B cell (primary cell): ENCODE data around the gene ZNF492. TPM values are rescaled to one million over a fixed set of nuclear protein-coding genes. Genes with fewer than 3 reads are reported as not detected.

Experiments
- ATAC-seq: fragments of 200-7000 bp; cut with Tn5 transposase; one replicate; pipeline ENCODE4 v1.10.0; 2021; ENCODE audit warnings: low read depth, mild to moderate bottlenecking, moderate number of reproducible peaks, moderate library complexity
- CTCF ChIA-PET: fragments of 350-600 bp; sonication (Branson Sonifier 250); formaldehyde crosslinking; loops from one replicate; lab custom pipeline; 2021; ENCODE audit warnings: antibody characterized with exemption, inconsistent platforms; lab: Charles Lee
- POLR2A ChIA-PET: fragments of 350-600 bp; sonication (Branson Sonifier 250); formaldehyde crosslinking; loops from one replicate; lab custom pipeline; 2021; ENCODE audit warnings: antibody characterized with exemption; lab: Charles Lee
- DNase-seq: peaks from one replicate; pipeline ENCODE4 v3.0.0; 2013
- H2AFZ ChIP-seq: 2 replicates; pipeline ENCODE4 v1.6.1; 2012; ENCODE audit warnings: mild to moderate bottlenecking, low read depth, low read length; ENCODE audit not compliant: insufficient read depth, poor library complexity, severe bottlenecking
- H3K27ac ChIP-seq, 2 donors: 1 replicate in 1 of 2; 2 replicates in 1 of 2; pipeline ENCODE4 v1.5.1; 2012 to 2013; ENCODE audit warnings: low read length in 2 of 2, mild to moderate bottlenecking in 2 of 2, moderate library complexity in 1 of 2
- H3K27me3 ChIP-seq, 4 experiments: fragments of 200-600 bp in 1 of 4; sonication (generic) in 1 of 4; replicated peaks in 1 of 4; 1 replicate in 2 of 4; 2 replicates in 2 of 4; pipeline versions ENCODE4 v1.6.1 to v1.7.0; 2013 to 2016; ENCODE audit warnings: low read length in 3 of 4, mild to moderate bottlenecking in 2 of 4, mixed read lengths in 1 of 4, moderate library complexity in 1 of 4; ENCODE audit not compliant: insufficient read depth in 4 of 4, control insufficient read depth in 3 of 4; ENCODE audit errors: control extremely low read depth in 1 of 4
- H3K36me3 ChIP-seq, 2 experiments: replicated peaks in 1 of 2; 1 replicate in 1 of 2; 2 replicates in 1 of 2; pipeline versions ENCODE4 v1.6.1 to v1.7.1; 2013; ENCODE audit warnings: low read length in 1 of 2; ENCODE audit not compliant: insufficient read depth in 2 of 2, control insufficient read depth in 1 of 2; ENCODE audit errors: control extremely low read depth in 1 of 2, extremely low read depth in 1 of 2
- H3K4me1 ChIP-seq, 2 donors: fragments of 200-600 bp in 1 of 2; sonication (generic) in 1 of 2; 1 replicate in 1 of 2; 2 replicates in 1 of 2; pipeline versions ENCODE4 v1.5.1 to v1.6.1; 2013 to 2017; ENCODE audit warnings: low read length in 2 of 2; ENCODE audit not compliant: control insufficient read depth in 2 of 2, insufficient read depth in 2 of 2
- H3K4me2 ChIP-seq: replicated peaks from 2 replicates; pipeline ENCODE3; 2012; ENCODE audit warnings: mild to moderate bottlenecking, low read depth, low read length; ENCODE audit not compliant: poor library complexity, severe bottlenecking
- H3K4me3 ChIP-seq, 5 experiments: fragments of 200-600 bp in 1 of 5; sonication (generic) in 1 of 5; 1 replicate in 3 of 5; 2 replicates in 2 of 5; pipeline versions ENCODE4 v1.5.1 to v1.7.0; 2011 to 2016; ENCODE audit warnings: low read length in 4 of 5, mild to moderate bottlenecking in 4 of 5, low read depth in 2 of 5, control low read depth in 1 of 5, moderate library complexity in 1 of 5; ENCODE audit not compliant: insufficient read depth in 1 of 5; ENCODE audit errors: control extremely low read depth in 1 of 5, extremely low read depth in 1 of 5
- H3K79me2 ChIP-seq: fragments of 200-600 bp; sonication (generic); one replicate; pipeline ENCODE4 v1.6.0; 2016; ENCODE audit warnings: low read length; ENCODE audit not compliant: control insufficient read depth, insufficient read depth
- H3K9ac ChIP-seq: fragments of 200-600 bp; sonication (generic); 2 replicates; pipeline ENCODE4 v1.6.1; 2017; ENCODE audit warnings: mild to moderate bottlenecking, low read length, moderate library complexity
- H3K9me3 ChIP-seq, 3 donors: one replicate each; pipeline versions ENCODE4 v1.6.1 to v1.7.1; 2013; ENCODE audit warnings: low read length in 2 of 3; ENCODE audit not compliant: control insufficient read depth in 2 of 3, insufficient read depth in 1 of 3; ENCODE audit errors: control extremely low read depth in 1 of 3
- H4K20me1 ChIP-seq: 2 replicates; pipeline ENCODE4 v1.6.0; 2012; ENCODE audit warnings: mild to moderate bottlenecking, low read length; ENCODE audit not compliant: insufficient read depth, control insufficient read depth, poor library complexity, severe bottlenecking
- H3K27ac Mint-ChIP-seq: one replicate; pipeline ENCODE4 v1.8.0; 2021; ENCODE audit warnings: mixed read lengths
- H3K27me3 Mint-ChIP-seq: one replicate; pipeline ENCODE4 v1.8.0; 2021; ENCODE audit warnings: mixed read lengths
- H3K4me1 Mint-ChIP-seq: one replicate; pipeline ENCODE4 v1.8.0; 2021; ENCODE audit warnings: mixed read lengths
- H3K4me3 Mint-ChIP-seq: one replicate; pipeline ENCODE4 v1.8.0; 2021; ENCODE audit warnings: mixed read lengths
- H3K9me3 Mint-ChIP-seq: one replicate; pipeline ENCODE4 v1.8.0; 2022; ENCODE audit warnings: mixed read lengths; ENCODE audit not compliant: insufficient read depth
- EZH2 ChIP-seq: IDR thresholded peaks from 2 replicates; pipeline ENCODE4 v1.6.1; 2012; ENCODE audit warnings: borderline replicate concordance, low read depth, mild to moderate bottlenecking, moderate library complexity, low read length; ENCODE audit not compliant: insufficient read depth, poor library complexity, severe bottlenecking
- WGBS: methylation state at CpG from one replicate; pipeline ENCODE4 v1.1.5; 2013; ENCODE audit warnings: missing lambda C conversion rate; ENCODE audit not compliant: insufficient coverage; 5-methylcytosine and 5-hydroxymethylcytosine counted together
- intact Hi-C: fragments of 100-400 bp; cut with micrococcal nuclease; formaldehyde crosslinking; loops from one replicate; pipeline ENCODE4 v1.10.0; 2022
- polyA plus RNA-seq: library from polyadenylated mRNA; depleted of rRNA; stranded (reverse); fragments of >200 nt; gene quantifications from 2 replicates; pipeline ENCODE4 v1.2.3, GENCODE V29; 2012
- total RNA-seq, 2 donors: library from RNA; stranded (reverse); fragments of 120-200 nt in 1 of 2; gene quantifications; 1 replicate in 1 of 2; 2 replicates in 1 of 2; pipeline versions ENCODE4 v1.2.3 to v1.2.4, GENCODE V29; 2013 to 2022
- TF ChIP-seq, protein P1 (sequence below): fragments of 200-600 bp; IDR thresholded peaks from one replicate; pipeline ENCODE4 v1.8.0; 2022; ENCODE audit warnings: antibody characterized with exemption, mild to moderate bottlenecking

The ZNF492 gene
- total and polyA plus RNA-seq, 2 donors (not counting 1 experiment from before 2014, with no cell fraction given): 0.37 to 1.2 TPM

DNA sequence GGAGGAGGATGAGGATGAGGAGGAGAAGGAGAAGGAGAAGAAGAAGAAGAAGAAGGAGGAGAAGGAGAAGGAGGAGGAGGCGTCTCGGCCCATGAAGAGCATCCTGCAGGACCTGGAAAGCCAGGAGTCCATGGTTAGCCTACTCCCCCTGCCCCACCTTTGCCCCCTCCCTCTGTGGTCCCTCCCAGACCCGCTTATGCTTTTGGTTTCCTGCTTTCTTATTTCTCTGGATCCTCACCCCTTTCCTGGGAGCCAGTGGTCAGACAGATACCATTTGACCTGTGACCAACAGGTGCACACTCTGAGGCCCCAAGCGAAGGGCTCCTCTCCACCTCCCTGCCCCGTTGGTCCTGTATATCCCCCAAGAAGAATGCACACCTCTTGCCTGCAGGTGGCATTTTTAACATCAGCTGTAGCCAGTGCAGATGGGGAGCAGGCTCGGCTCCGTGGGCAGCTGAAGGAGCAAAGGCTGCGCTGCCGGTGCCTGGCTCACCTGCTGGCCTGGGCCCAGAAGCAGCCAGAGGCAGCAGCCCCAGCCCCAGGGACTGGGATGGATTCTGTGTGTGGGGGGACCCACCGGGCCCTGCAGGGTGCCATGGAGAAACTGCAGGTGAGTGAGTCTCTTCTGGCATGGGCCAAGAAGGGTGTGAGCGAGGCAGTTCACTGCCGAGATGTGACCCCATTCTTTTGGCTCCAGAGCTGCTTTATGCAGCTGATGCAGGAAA lies 32.1 kb upstream of the ZNF492 start:
- no peak for ATAC-seq

GRCh38 chr19:22602631-22603272 lies 31.4 kb upstream of the ZNF492 start:
- H3K27me3 ChIP-seq: no peaks in the 10 kb centered on the region
- H2AFZ ChIP-seq: no peak overlapping the region
- POLR2A ChIA-PET: no interaction called here
- 81% methylated on average over 17 of the region's 19 CpGs for WGBS
- ATAC-seq: no peak
- TF ChIP-seq, protein P1, sequence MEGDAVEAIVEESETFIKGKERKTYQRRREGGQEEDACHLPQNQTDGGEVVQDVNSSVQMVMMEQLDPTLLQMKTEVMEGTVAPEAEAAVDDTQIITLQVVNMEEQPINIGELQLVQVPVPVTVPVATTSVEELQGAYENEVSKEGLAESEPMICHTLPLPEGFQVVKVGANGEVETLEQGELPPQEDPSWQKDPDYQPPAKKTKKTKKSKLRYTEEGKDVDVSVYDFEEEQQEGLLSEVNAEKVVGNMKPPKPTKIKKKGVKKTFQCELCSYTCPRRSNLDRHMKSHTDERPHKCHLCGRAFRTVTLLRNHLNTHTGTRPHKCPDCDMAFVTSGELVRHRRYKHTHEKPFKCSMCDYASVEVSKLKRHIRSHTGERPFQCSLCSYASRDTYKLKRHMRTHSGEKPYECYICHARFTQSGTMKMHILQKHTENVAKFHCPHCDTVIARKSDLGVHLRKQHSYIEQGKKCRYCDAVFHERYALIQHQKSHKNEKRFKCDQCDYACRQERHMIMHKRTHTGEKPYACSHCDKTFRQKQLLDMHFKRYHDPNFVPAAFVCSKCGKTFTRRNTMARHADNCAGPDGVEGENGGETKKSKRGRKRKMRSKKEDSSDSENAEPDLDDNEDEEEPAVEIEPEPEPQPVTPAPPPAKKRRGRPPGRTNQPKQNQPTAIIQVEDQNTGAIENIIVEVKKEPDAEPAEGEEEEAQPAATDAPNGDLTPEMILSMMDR: no peak
- TF ChIP-seq EZH2: no peak
- H3K9me3 Mint-ChIP-seq: peaks cover 9% of the 10 kb centered on the region
- no peaks in the 10 kb centered on the region for H3K27me3 Mint-ChIP-seq
- no peak overlapping the region for H3K9ac ChIP-seq
- H3K79me2 ChIP-seq: no peaks in the 10 kb centered on the region
- H3K4me3 ChIP-seq: no peak overlapping the region
- CTCF ChIA-PET: no interaction called here
- H3K9me3 ChIP-seq: peaks cover 0 to 95% (median 1%) of the 10 kb centered on the region in 3 donors
- no peaks in the 10 kb centered on the region for H3K36me3 ChIP-seq
- DNase-seq: no peak
- no peak overlapping the region for H3K27ac Mint-ChIP-seq
- intact Hi-C loops: no loop called here
- H3K4me1 Mint-ChIP-seq: no peaks in the 10 kb centered on the region
- no peaks in the 10 kb centered on the region for H3K4me1 ChIP-seq
- no peaks in the 10 kb centered on the region for H4K20me1 ChIP-seq
- no peak overlapping the region for H3K4me3 Mint-ChIP-seq
- no peak overlapping the region for H3K4me2 ChIP-seq
- no peak overlapping the region for H3K27ac ChIP-seq

More for the DNA sequence above, 32.1 kb upstream of the ZNF492 start:
- Histone ChIP-seq H3K4me2 (no peak overlapping the region), H3K36me3 (no peaks in the 10 kb centered on the region), H3K79me2 (no peaks in the 10 kb centered on the region), H3K27me3 (no peaks in the 10 kb centered on the region), H3K9ac (no peak overlapping the region), H2AFZ (no peak overlapping the region), H3K4me3 (no peak overlapping the region), H3K27ac (no peak overlapping the region), H3K9me3 (peaks cover 0 to 94% (median 1%) of the 10 kb centered on the region in 3 donors), H3K4me1 (no peaks in the 10 kb centered on the region), H4K20me1 (no peaks in the 10 kb centered on the region)
- intact Hi-C loops: no loop called here
- no peak overlapping the region for H3K4me3 Mint-ChIP-seq
- no peaks in the 10 kb centered on the region for H3K4me1 Mint-ChIP-seq
- DNase-seq: no peak
- ChIA-PET POLR2A (no interaction called here), CTCF (no interaction called here)
- 89% methylated on average over 10 of the region's 12 CpGs for WGBS
- peaks cover 9% of the 10 kb centered on the region for H3K9me3 Mint-ChIP-seq
- no peaks in the 10 kb centered on the region for H3K27me3 Mint-ChIP-seq
- no peak overlapping the region for H3K27ac Mint-ChIP-seq
- TF ChIP-seq EZH2: no peak
- TF ChIP-seq, protein P1: no peak
